Right forelimb (tissue), 1 donor: Measurements from ENCODE around the gene TUBGCP2.

Experiments used
- DNase-seq: peaks from one replicate; pipeline ENCODE4 v3.0.0-alpha.2; 2018

TUBGCP2 gene

DNA sequence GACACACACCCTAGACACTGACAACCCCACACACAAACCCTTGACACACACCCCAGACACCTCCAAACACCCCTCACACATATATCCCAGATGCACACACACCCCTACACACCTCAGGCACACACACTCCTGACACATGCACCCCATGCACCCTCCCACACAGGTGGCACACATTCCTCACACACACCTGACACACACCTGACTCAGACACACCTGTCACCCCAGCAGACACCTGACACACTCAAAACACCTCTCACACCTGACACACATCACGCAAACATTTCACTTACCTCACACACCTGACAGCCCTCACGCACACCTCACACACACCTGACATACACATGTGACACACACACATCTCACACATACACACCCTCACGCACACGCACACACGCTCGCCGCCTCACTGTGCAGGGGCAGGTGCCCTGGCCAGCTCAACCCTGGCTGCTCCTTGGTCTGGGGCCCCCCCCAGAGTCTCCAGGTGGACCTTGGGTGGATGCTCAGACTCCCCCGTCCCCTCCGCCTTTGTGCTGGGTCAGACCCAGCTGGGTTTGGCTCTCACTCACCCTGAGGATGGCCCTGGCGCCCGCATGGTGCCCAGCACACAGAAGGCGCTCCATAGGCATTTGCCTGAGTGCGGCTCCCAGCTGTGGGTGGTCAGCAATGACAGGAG is 31.2 kb upstream of the TUBGCP2 start:
- DNase-seq: no peak

DNA sequence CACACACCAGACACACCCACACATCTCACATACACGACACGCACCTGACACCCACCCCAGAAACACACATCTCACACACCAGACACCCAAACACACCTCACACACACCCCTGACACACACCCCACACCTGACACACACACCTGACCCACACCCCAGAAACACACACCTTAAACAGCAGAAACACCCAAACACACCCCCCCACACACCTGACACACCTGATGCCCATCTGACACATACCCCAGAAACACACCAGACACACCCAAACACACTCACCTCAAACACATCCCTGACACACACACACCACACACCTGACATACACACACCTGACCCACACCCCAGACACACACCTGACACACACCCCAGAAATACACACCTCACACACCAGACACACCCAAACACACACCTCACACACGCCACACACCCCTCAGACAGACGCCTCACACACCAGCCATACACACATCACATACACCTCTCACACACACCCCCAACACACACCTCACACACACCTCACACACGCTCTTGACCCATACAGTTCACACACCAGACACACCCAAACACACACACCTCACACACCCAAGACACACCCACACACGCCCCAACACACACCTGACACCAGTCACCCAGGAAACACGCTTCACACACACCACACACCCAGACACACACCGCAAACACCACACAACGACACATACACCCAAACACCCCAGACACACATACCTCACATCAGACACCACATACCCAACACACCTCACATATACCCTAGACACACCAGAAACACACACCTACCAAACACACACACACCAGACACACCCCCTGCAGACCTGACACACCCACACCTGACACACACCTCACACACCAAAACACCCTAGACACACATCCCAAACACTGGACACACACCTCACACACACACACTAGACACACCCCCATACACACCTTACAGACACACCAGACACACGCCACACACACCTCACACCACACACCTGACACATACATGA is 29.7 kb upstream of the TUBGCP2 start:
- no peak for DNase-seq

DNA sequence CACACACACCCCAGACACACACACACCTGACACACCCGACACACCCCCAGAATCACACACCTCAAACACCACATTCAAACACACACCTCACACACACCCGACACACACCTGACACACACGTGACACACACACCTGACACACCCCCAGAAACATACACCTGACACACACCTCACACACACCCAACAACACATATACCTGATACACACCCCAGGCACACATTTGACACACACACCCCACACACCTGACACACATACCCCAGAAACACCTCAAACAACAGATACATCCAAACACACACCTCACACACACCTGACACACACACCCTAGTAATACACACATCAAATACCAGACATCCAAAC is 28.7 kb upstream of the TUBGCP2 start:
- no peak for DNase-seq

- no peak for DNase-seq
Observed at GRCh38 chr10:133336577-133337369, 28.1 kb upstream of the TUBGCP2 start, which contains the start of gene CALY. Gene CALY (minus strand): TSS chr10:133336896. CDS start chr10:133328989, 7,907 bp downstream.

DNA sequence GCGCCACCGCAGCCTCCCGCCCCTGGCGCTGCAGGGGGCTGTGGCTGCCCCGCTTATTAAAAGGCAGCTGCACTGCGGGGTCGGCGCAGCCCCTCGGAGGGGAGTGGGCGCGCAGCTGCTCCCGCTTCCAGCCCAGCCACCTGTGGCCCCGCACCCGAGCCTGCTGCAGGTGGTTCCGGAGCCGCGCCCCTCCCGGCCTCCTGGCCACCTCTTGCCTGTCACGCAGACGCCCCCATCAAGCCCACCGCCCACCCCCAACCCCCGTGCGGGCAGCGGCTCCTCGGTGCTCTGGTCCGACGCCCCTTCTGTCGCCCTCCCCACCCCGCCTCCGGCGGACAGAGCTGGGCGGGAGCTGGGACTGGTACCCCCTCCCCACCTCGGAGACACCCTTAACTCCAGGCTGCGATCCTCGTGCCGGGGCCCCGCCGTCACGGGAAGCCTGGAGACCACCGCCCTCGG is 27.5 kb upstream of the TUBGCP2 start:
- no peak for DNase-seq

DNA sequence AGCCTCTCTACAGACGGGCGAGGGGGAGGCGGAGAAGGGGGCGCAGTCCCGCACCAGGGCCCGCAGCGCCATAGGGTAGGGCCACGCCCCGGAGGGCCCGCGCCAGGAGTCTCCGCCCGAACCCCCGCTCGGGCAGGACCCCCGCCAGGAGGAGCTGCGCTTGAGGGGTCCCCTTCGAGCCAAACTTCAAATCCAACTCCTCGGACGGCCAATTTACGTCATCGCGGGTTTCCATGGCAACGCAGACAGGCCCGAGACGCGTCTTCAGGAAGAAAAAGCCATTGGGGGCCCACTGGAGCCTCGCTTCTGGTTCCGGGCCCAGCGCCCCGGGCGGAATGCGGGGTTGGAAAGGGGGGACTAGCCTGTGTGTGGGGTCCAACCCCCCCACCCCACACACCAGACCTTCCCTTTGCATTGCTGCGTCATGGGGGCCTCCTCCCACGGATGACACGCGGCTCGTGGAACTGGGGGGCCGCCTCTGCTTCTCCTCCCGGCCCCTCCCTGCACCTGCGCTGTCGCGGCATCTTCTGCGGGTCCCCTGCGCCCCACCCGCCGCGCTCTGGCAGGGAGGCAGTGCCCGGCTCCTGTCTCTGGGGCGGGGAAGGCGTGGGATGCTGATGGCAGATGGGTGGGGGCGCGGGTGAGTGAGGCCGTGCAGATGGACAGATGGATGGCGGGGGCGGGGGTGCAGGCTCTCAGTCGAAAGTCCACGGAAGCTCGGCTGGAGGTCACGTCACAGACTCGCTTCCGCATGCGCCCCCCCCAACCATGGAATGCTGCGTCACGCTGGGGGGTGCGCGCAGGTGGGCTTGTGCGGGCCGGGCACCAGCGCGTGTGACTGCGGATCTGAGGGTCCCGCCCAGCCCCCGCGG is 26.8 kb upstream of the TUBGCP2 start:
- DNase-seq: peak; percentile 75

- no peak for DNase-seq
Observed at GRCh38 chr10:133334503-133335245, 26.0 kb upstream of the TUBGCP2 start.

DNA sequence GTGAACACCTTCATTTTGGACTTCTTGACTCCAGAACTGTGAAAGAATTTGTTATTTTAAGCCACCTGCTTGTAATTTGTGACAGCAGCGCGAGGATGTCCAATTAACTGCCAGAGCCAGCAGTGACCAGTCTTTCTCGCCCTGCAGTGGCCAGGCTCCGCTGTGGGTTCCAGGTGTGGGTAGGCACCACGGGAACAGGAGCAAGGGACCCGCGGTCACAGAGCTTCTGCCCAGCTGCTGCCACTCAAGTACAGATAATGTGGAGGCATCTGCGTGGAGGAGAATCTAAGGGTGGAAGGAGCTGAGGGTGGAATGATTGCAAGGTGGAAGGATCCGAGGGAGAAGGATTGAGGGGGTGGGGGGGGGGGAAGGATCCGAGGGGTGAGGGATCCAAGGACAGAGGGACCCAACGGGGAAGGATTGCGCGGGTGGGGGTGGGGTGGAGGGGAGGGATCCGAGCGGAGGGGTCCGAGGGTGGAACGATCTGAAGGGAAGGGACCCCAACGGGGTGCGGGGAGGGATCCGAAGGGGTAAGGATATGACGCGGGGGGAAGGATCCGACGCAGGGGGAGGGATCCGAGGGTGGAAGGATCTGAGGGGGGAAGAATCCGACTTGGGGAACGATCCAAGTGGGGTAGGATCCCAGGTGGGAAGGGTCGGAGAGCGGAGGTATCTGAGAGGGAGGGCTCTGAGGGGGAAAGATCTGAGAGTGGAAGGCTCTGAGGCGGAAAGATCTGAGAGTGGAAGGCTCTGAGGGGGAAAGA is 24.4 kb upstream of the TUBGCP2 start:
- DNase-seq: no peak

DNA sequence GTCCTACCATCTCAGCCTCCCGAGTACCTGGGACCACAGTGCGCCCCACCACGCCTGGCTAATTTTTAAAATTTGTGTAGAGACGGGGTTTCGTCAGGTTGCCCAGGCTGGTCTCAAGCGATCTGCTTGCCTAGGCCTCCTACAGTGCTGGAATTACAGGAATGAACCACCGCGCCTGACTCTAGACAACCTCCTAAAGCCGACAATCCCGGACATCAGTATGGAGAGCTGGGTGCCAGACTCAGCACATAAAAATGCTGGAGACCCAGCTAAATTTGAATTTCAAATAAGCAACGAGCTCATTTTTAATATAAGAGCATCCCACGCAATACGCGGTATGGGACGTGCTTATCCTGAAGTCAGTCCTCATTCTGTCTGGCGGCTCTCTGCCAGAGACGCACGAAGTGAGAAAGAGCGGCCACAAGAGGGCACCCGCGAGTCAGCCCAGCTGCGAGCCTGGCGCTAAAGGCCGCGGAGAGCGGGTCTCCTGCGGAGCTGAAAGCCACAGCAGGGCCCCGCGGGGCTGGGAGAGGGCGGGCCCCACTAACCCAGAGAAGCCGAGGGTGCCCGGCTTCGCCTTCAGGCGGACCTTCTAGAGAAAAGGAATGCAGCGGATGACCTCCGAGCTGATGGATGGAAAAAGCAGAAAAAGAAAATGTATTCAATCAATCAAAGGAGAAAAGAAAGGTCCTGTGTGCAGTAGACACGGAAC is 21.0 kb upstream of the TUBGCP2 start:
- peak; percentile 91 for DNase-seq

GRCh38 chr10:133328358-133329343 is 20.0 kb upstream of the TUBGCP2 start:
- no peak for DNase-seq

- no peak for DNase-seq
Observed at GRCh38 chr10:133327651-133328357, 19.1 kb upstream of the TUBGCP2 start.

DNA sequence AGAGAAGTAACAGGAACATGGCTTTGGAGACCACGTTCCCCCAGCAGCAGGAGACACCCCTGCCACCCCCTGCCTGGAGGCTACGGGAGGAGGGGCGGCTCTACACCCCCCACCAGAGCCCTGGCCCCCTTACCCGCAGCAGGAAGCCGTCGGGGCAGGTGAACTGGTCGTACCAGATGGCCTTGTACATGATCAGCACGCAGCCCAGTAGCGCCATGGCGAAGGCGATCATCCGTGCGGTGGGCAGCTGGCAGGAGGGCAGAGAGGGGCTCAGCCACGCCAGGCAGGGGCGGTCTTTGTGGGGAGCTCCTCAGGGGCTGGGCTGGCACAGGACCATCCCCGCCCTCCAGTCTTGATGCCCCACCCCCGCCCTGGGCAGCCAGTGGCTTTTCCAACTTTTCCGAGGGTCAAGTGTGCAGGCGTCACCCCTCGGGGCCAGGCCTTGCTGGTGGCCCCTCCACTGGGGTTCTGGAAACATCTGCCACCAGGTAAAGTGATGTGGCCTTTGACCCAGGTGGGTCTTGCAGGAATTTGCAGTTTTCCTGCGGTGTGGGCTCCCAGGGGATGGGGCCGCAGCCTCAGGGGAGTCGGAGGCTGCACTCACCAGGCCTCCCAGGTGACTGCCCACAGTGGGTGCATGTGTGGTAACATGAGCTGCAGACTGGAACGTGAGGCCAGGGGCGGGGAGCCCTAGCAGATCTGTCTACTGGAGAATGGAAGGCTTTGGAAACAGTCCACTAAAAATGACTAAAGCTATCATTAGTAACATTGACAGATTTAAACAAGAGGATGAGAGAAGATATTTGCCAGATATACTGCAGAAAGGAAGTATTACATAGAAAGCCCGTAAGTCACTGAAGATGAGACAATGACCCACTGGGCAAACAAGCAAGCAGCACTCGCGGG is 18.3 kb upstream of the TUBGCP2 start:
- no peak for DNase-seq

DNA sequence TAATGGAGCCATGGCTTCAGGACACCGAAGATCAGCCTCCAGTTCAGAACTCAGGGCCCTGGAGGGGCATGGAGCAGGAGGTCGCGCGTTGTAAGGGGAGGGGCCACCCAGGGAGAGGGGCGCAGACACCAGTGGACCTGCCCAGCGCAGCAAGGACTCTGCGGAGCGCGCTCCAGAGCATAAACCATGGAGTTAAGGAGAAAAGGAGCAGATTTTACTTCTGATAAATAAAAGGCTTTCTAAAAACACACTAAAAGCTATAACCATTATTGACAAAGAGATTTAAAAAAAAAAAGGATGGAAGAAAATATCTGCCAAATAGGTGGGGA is 17.5 kb upstream of the TUBGCP2 start:
- no peak for DNase-seq

DNA sequence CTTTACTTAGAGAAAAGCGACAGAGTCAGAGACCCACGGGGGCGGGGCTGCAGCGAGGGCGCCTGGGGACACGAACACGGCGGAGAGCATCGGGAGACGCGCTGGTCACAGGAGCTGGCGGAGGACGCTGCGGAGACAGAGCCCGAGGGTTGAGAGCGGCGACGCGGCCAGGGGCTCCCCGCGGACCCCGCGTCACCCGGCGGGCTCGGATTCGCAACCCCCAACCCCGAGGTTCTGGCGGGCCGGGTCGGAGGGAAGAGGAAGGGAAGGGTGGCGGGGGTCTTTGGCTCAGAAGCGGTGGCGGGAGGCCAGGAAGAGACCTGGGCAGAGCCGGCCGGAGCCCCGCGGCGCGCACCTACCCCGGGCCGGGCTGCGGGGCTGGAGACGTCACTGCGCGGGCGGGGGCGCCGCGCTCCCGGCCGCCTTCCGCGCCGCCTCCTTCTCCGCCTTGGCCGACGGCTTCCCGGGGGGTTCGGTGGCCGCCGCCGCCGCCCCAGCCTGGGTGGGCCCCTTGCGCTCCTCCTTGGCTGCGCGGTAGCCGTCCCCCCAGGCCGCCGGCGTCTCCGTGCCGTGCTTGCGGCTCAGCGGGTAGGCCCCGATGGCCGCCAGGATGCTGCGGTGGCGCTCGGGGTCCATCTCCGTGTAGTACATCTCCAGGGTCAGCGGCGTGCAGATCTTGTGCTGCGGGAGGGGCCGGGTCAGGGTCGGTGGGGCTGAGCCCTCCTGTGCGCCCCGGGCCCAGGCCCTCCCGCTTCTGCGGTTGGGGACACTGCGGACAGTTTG is 17.0 kb upstream of the TUBGCP2 start:
- DNase-seq: no peak

DNA sequence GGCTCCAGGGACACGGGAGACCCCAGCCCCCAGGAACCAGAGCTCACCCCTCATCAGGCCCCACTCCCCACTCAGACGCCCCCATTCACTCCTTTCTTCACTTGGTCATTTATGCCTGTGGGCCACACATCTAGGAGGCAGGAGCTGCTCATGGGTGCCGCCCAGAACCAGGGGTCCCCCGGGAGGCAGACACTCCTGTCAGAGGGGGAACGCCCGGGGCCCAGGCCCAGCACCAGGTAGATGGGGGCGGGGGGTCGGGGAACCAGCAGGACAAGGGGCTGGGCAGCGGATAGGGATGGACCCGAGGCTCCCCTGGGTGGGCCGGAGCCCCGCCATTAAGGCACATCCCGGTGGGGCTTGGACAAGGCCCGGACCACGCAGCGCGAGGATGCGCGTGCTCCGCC is 16.2 kb upstream of the TUBGCP2 start:
- no peak for DNase-seq

DNA sequence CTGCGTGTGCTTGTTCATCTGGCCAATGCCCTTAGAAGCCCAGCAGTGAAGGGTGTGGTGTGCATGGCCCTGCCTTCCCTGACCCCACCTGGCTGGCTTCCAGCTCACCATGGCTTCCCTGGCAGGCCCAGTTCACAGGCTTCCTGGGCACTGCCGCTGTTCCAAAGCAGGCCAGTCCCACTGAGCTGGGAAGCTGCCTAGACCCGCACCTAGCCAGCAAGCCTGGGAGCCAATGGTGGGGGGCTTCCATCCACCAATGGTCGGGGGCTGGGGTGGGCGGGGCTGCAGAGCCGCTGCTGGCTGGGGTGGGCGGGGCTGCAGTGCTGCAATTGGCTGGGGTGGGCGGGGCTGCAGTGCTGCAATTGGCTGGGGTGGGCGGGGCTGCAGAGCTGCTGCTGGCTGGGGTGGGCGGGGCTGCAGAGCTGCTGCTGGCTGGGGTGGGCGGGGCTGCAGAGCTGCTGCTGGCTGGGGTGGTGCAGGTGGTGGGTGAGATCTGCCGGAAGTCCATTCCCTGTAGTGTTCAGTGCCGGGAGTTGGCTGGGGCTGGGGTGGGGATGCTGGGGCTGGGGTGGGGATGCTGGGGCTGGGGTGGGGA is 15.6 kb upstream of the TUBGCP2 start:
- DNase-seq: no peak
